ENCODE data around the gene PRX. TPM values are rescaled to one million over a fixed set of nuclear protein-coding genes. Genes with fewer than 3 reads are reported as not detected.

The PRX gene
- total RNA-seq, 1 experiment from 2014 or later, result 6.6 TPM

DNA sequence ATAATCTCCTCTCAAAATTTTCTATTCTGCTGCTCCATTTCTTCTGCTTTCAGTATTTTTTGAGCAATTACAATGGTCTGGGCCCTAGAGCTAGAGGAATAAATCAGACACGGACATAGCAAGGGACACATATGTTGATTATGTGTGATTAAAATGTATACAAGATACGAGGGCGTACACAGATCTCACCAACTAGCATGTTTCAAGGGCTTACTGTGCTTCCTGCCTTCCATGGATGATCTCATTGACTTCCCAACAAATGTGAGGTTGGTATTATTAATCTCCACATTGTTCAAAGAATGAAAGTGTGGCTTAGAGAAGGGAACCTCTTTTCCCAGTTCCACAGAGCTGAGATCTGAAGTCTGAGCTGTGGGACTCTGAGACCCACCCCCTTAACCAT lies 55.5 kb downstream of the PRX start:
- no peak overlapping the region for H3K4me3 ChIP-seq
- no peak overlapping the region for H2AFZ ChIP-seq
- no peaks in the 10 kb centered on the region for H3K79me2 ChIP-seq (ENCODE audit: low read depth)
- no peaks in the 10 kb centered on the region for H3K36me3 ChIP-seq (ENCODE audit: low read depth)
- no peaks in the 10 kb centered on the region for H3F3A ChIP-seq (ENCODE audit: insufficient read depth, low read depth)
- H3K27ac ChIP-seq, result no peak overlapping the region
- TF ChIP-seq, protein P1, sequence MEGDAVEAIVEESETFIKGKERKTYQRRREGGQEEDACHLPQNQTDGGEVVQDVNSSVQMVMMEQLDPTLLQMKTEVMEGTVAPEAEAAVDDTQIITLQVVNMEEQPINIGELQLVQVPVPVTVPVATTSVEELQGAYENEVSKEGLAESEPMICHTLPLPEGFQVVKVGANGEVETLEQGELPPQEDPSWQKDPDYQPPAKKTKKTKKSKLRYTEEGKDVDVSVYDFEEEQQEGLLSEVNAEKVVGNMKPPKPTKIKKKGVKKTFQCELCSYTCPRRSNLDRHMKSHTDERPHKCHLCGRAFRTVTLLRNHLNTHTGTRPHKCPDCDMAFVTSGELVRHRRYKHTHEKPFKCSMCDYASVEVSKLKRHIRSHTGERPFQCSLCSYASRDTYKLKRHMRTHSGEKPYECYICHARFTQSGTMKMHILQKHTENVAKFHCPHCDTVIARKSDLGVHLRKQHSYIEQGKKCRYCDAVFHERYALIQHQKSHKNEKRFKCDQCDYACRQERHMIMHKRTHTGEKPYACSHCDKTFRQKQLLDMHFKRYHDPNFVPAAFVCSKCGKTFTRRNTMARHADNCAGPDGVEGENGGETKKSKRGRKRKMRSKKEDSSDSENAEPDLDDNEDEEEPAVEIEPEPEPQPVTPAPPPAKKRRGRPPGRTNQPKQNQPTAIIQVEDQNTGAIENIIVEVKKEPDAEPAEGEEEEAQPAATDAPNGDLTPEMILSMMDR (conservative IDR thresholded peaks at IDR 0.05), result no peak
- TF ChIP-seq EZH2 (IDR thresholded peaks at IDR 0.05; ENCODE audit: low read depth), result no peak
- H3K4me2 ChIP-seq, result no peak overlapping the region
- intact Hi-C loops (cut with micrococcal nuclease; ENCODE audit: unreplicated experiment), result no loop called here
- no TSS peak for BruUV-seq (replicated peaks)
- no peaks in the 10 kb centered on the region for H3K27me3 ChIP-seq (ENCODE audit: insufficient read depth, low read depth)
- H3K9me3 ChIP-seq (ENCODE audit: insufficient read depth, low read depth), result no peaks in the 10 kb centered on the region
- H3K9me2 ChIP-seq (ENCODE audit: insufficient read depth), result no peaks in the 10 kb centered on the region
- CTCF ChIA-PET, result no interaction called here
- no peaks in the 10 kb centered on the region for H3K4me1 ChIP-seq (replicated peaks; ENCODE audit: insufficient read depth)
- no peaks in the 10 kb centered on the region for H4K20me1 ChIP-seq (ENCODE audit: insufficient read depth)
- DNase-seq, result no peak
- POLR2A ChIA-PET (ENCODE audit: unreplicated experiment), result no interaction called here

DNA sequence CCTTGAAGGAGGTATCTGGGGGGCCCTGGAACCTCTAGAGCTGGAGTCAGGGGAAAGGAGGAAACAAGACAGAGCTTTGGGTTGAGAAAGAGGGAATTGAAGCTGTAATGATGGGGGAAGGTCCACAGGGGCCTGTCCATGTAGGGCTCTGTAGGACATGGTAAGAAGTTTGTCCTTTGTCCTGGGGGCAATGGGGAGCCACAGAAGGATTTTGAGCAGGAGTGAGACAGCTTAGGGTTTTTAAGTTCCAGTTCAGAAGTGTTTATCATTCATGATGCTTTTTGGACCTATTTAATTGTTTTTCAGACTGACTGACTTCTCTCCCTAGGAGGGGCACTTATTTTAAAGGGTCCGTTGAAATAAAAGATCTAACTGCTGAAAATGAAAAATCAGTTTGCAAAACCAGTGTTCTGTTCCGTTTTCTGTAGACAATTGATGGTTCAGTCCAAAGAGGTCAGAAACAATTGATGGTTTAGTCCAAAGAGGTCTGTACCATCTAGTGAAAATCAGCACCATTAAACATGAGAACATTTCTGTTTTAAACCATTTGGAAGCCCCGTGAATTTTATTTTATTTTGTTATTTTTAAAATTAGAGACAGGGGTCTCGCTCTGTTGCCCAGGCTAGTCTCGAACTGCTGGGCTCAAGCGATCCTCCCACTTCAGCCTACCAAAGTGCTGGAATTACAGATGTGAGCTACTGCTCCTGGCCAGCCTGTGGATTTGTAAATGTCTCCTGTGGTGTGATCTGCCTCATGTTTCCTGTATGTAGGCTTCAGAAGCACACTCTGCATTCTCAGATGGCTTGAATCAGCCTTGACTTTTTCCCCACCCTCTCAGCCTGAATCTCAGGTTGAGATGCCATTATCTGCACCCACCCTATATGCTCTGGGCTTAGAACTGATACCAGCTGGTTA lies 56.2 kb downstream of the PRX start:
- BruUV-seq (replicated peaks), result no TSS peak
- POLR2A ChIA-PET (ENCODE audit: unreplicated experiment), result interaction anchor here (0.5 kb wide), 1 partner anchor 199 kb away, joined by 3 read pairs; no protein-coding TSS in a partner anchor
- Histone ChIP-seq H2AFZ (no peak overlapping the region), H3F3A (ENCODE audit: insufficient read depth, low read depth) (no peaks in the 10 kb centered on the region), H3K4me2 (no peak overlapping the region), H3K36me3 (ENCODE audit: low read depth) (no peaks in the 10 kb centered on the region), H3K9me3 (ENCODE audit: insufficient read depth, low read depth) (no peaks in the 10 kb centered on the region), H3K27me3 (ENCODE audit: insufficient read depth, low read depth) (no peaks in the 10 kb centered on the region), H3K4me1 (replicated peaks; ENCODE audit: insufficient read depth) (no peaks in the 10 kb centered on the region), H3K9me2 (ENCODE audit: insufficient read depth) (no peaks in the 10 kb centered on the region), H3K27ac (no peak overlapping the region), H3K4me3 (no peak overlapping the region), H3K79me2 (ENCODE audit: low read depth) (no peaks in the 10 kb centered on the region), H4K20me1 (ENCODE audit: insufficient read depth) (no peaks in the 10 kb centered on the region)
- no peak for DNase-seq
- CTCF ChIA-PET, result no interaction called here
- intact Hi-C loops (cut with micrococcal nuclease; ENCODE audit: unreplicated experiment), result no loop called here
- TF ChIP-seq EZH2 (IDR thresholded peaks at IDR 0.05; ENCODE audit: low read depth), result no peak
- TF ChIP-seq, protein P1 (conservative IDR thresholded peaks at IDR 0.05), result no peak

DNA sequence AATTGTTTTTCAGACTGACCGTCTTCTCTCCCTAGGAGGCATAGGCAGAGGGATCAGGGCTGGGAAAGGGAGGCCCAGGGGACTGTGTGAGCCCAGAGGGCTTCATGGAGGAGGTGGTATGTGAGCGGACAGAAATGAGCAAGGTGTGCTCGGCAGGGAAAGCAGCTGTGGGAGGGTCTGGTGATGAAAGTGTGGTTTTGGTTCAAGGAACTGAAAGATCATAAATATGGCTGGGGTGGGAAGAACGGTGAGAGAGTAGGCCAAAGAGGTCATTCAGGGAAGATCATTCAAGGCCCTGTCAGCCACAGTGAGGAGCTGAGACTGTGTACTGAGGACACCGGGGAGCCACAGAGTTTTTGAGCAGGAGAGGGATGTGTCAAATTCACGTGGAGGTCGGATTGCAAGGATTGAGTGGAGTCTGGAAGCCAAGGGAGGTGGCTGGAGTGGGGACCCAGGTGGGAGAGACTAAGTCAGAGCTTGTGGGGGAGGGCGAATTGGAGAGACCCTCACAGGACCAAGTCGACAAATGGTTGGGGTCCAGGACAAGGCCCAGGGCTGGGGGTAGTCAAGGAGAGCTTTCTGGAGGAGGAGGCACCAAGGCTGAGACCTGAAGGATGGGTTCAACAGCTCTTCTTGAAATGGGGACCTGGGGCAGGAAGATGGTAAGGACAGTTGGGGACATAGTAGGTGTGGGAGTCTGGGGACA lies 57.0 kb downstream of the PRX start:
- no peaks in the 10 kb centered on the region for H4K20me1 ChIP-seq (ENCODE audit: insufficient read depth)
- H2AFZ ChIP-seq, result no peak overlapping the region
- H3K9me2 ChIP-seq (ENCODE audit: insufficient read depth), result no peaks in the 10 kb centered on the region
- no peaks in the 10 kb centered on the region for H3K36me3 ChIP-seq (ENCODE audit: low read depth)
- intact Hi-C loops (cut with micrococcal nuclease; ENCODE audit: unreplicated experiment), result no loop called here
- H3K4me2 ChIP-seq, result no peak overlapping the region
- BruUV-seq (replicated peaks), result no TSS peak
- no peak for TF ChIP-seq EZH2 (IDR thresholded peaks at IDR 0.05; ENCODE audit: low read depth)
- TF ChIP-seq, protein P1 (conservative IDR thresholded peaks at IDR 0.05), result no peak
- H3K79me2 ChIP-seq (ENCODE audit: low read depth), result no peaks in the 10 kb centered on the region
- H3K9me3 ChIP-seq (ENCODE audit: insufficient read depth, low read depth), result no peaks in the 10 kb centered on the region
- H3K4me3 ChIP-seq, result no peak overlapping the region
- CTCF ChIA-PET, result no interaction called here
- no peaks in the 10 kb centered on the region for H3K4me1 ChIP-seq (replicated peaks; ENCODE audit: insufficient read depth)
- H3K27me3 ChIP-seq (ENCODE audit: insufficient read depth, low read depth), result no peaks in the 10 kb centered on the region
- POLR2A ChIA-PET (ENCODE audit: unreplicated experiment), result interaction anchor here (0.5 to 0.7 kb wide), 2 partner anchors 199 to 886 kb away, joined by 3 read pairs; no protein-coding TSS in a partner anchor
- no peaks in the 10 kb centered on the region; the same call in 1 of the 2 replicates for H3F3A ChIP-seq (ENCODE audit: insufficient read depth, low read depth)
- H3K27ac ChIP-seq, result no peak overlapping the region
- no peak for DNase-seq
